HCT116 (cell line): Measurements from ENCODE around the gene SMYD3. TPM values are rescaled to one million over a fixed set of nuclear protein-coding genes. Genes with fewer than 3 reads are reported as not detected.

Experiments used
- ATAC-seq: fragments of 200-7000 bp; cut with Tn5 transposase; 2 replicates; pipeline ENCODE4 v1.9.1; 2020; ENCODE audit warnings: mild to moderate bottlenecking, moderate library complexity
- BruUV-seq: library from RNA; stranded (reverse); fragments of 400-500 nt; replicated peaks from 2 replicates; lab custom pipeline; 2021; lab: Mats Ljungman, UMichigan
- CTCF ChIA-PET: fragments of 300-600 bp; sonication (Branson Sonifier 250); formaldehyde crosslinking; loops from one replicate; lab custom pipeline; 2021; ENCODE audit warnings: antibody characterized with exemption; lab: Charles Lee
- POLR2A ChIA-PET: fragments of 300-600, 350-600 bp; sonication (Branson Sonifier 250); formaldehyde crosslinking; loops from one replicate; lab custom pipeline; 2021; ENCODE audit warnings: antibody characterized with exemption; lab: Charles Lee
- RAD21 ChIA-PET, 2 experiments: fragments of 300-600 bp; sonication (Branson Sonifier 250); formaldehyde crosslinking; loops; one replicate each; lab custom pipeline; 2023; ENCODE audit warnings: low total read pairs in 2 of 2; ENCODE audit not compliant: uncharacterized antibody in 2 of 2, unreplicated experiment in 2 of 2, low non-redundant PET in 1 of 2; lab: Charles Lee
- DNase-seq: peaks from one replicate; pipeline ENCODE4 v3.0.0-alpha.2; 2010; ENCODE audit warnings: low read depth, low spot score
- H2AFZ ChIP-seq: fragments of 200-600 bp; shearing (Covaris generic), sonication (generic); 2 replicates; pipeline ENCODE4 v1.6.1; 2017; ENCODE audit warnings: low read depth, mixed run types, mixed read lengths, antibody characterized with exemption, low read length; ENCODE audit not compliant: poor library complexity, severe bottlenecking
- H3K27ac ChIP-seq: 2 replicates; pipeline ENCODE4 v1.5.1; 2012; ENCODE audit warnings: low read depth, low read length
- H3K27me3 ChIP-seq: fragments of 200-600 bp; sonication (generic); 2 replicates; pipeline ENCODE4 v1.6.1; 2016; ENCODE audit warnings: mixed run types, low read length, mixed read lengths; ENCODE audit not compliant: insufficient read depth
- H3K36me3 ChIP-seq, 2 experiments: fragments of 200-500 bp in 1 of 2; fragments of 200-600 bp in 1 of 2; sonication (Bioruptor generic) in 1 of 2; sonication (generic) in 1 of 2; 2 replicates each; pipeline versions ENCODE4 v1.5.1 to v1.6.1; 2014 to 2016; ENCODE audit warnings: low read length in 2 of 2, inconsistent platforms in 1 of 2, mixed read lengths in 1 of 2, mixed run types in 1 of 2; ENCODE audit not compliant: insufficient read depth in 2 of 2, control insufficient read depth in 1 of 2
- H3K4me1 ChIP-seq, 2 experiments: fragments of 200-600 bp in 1 of 2; sonication (generic) in 1 of 2; 2 replicates each; pipeline versions ENCODE4 v1.5.1 to v1.6.1; 2012 to 2017; ENCODE audit warnings: low read length in 2 of 2, inconsistent platforms in 1 of 2, mild to moderate bottlenecking in 1 of 2, mixed read lengths in 1 of 2, mixed run types in 1 of 2, moderate library complexity in 1 of 2; ENCODE audit not compliant: insufficient read depth in 2 of 2, control insufficient read depth in 1 of 2
- H3K4me2 ChIP-seq: fragments of 200-600 bp; sonication (generic); 2 replicates; pipeline ENCODE4 v1.6.1; 2017; ENCODE audit warnings: mixed run types, low read length, mixed read lengths
- H3K4me3 ChIP-seq, 2 experiments: fragments of 200-600 bp in 1 of 2; sonication (generic) in 1 of 2; replicated peaks in 1 of 2; 2 replicates each; pipeline ENCODE4 v1.5.1; 2011 to 2016; ENCODE audit warnings: low read length in 2 of 2, control low read depth in 1 of 2, low read depth in 1 of 2, mild to moderate bottlenecking in 1 of 2, mixed read lengths in 1 of 2, mixed run types in 1 of 2
- H3K79me2 ChIP-seq: fragments of 200-600 bp; sonication (generic); 2 replicates; pipeline ENCODE4 v1.6.1; 2017; ENCODE audit warnings: mild to moderate bottlenecking, mixed run types, low read length, moderate library complexity, mixed read lengths; ENCODE audit not compliant: insufficient read depth
- H3K9ac ChIP-seq: fragments of 200-600 bp; sonication (generic); 2 replicates; pipeline ENCODE4 v1.6.1; 2016; ENCODE audit warnings: low read length, mixed read lengths
- H3K9me2 ChIP-seq: fragments of 200-600 bp; sonication (generic), shearing (Covaris generic); 2 replicates; pipeline ENCODE4 v1.6.1; 2017; ENCODE audit warnings: mixed run types, mild to moderate bottlenecking, moderate library complexity; ENCODE audit not compliant: insufficient read depth
- H3K9me3 ChIP-seq, 2 experiments: fragments of 200-500 bp in 1 of 2; fragments of 200-600 bp in 1 of 2; sonication (Bioruptor generic) in 1 of 2; sonication (generic) in 1 of 2; 2 replicates each; pipeline ENCODE4 v1.6.1; 2014 to 2017; ENCODE audit warnings: low read length in 2 of 2, mixed read lengths in 2 of 2, inconsistent platforms in 1 of 2, low read depth in 1 of 2, mild to moderate bottlenecking in 1 of 2, mixed run types in 1 of 2, moderate library complexity in 1 of 2; ENCODE audit not compliant: control insufficient read depth in 1 of 2, insufficient read depth in 1 of 2
- H4K20me1 ChIP-seq: fragments of 200-600 bp; sonication (generic), shearing (Covaris generic); 2 replicates; pipeline ENCODE4 v1.6.1; 2017; ENCODE audit warnings: mixed run types, mild to moderate bottlenecking, moderate library complexity; ENCODE audit not compliant: insufficient read depth
- ATF3 ChIP-seq: IDR thresholded peaks from 2 replicates; pipeline ENCODE4 v1.6.1; 2012
- FOSL1 ChIP-seq: IDR thresholded peaks from 2 replicates; pipeline ENCODE4 v1.6.1; 2012; ENCODE audit warnings: low read depth
- JUND ChIP-seq: IDR thresholded peaks from 2 replicates; pipeline ENCODE4 v1.6.1; 2012
- POLR2A ChIP-seq: IDR thresholded peaks from 2 replicates; pipeline ENCODE4 v1.7.0; 2011; ENCODE audit warnings: borderline replicate concordance; ENCODE audit not compliant: insufficient read depth, insufficient read length; ENCODE audit errors: extremely low read depth
- POLR2AphosphoS5 ChIP-seq: IDR thresholded peaks from 2 replicates; pipeline ENCODE4 v1.6.1; 2011; ENCODE audit warnings: mild to moderate bottlenecking, low read depth, low read length, moderate library complexity
- RAD21 ChIP-seq: IDR thresholded peaks from 2 replicates; pipeline ENCODE4 v1.6.1; 2012; ENCODE audit warnings: low read depth, mild to moderate bottlenecking
- REST ChIP-seq: IDR thresholded peaks from 2 replicates; pipeline ENCODE4 v1.6.1; 2012; ENCODE audit warnings: low read depth
- SP1 ChIP-seq: IDR thresholded peaks from 2 replicates; pipeline ENCODE4 v1.6.1; 2012; ENCODE audit warnings: low read depth
- SRF ChIP-seq: IDR thresholded peaks from 2 replicates; pipeline ENCODE4 v1.6.1; 2012; ENCODE audit warnings: low read depth
- YY1 ChIP-seq: IDR thresholded peaks from 2 replicates; pipeline ENCODE4 v1.6.1; 2011; ENCODE audit warnings: low read length, low read depth, moderate library complexity, mild to moderate bottlenecking; ENCODE audit not compliant: insufficient replicate concordance; ENCODE audit errors: extremely low read depth
- ZBTB33 ChIP-seq: IDR thresholded peaks from 2 replicates; pipeline ENCODE4 v1.6.1; 2011; ENCODE audit warnings: mild to moderate bottlenecking, low read length, moderate library complexity; ENCODE audit not compliant: insufficient replicate concordance; ENCODE audit errors: extremely low read depth
- ZFX ChIP-seq: fragments of 450-650 bp; IDR thresholded peaks from 2 replicates; pipeline ENCODE4 v1.6.1; 2017
- ZNF274 ChIP-seq: fragments of 200-500 bp; sonication (Bioruptor generic); IDR thresholded peaks from 2 replicates; pipeline ENCODE4 v1.6.1; 2014; ENCODE audit warnings: mild to moderate bottlenecking, low read depth, low read length, inconsistent platforms
- intact Hi-C: fragments of 100-400 bp; cut with micrococcal nuclease; formaldehyde crosslinking; loops from 2 replicates; pipeline ENCODE4 v1.10.0; 2022
- total RNA-seq: library from RNA; stranded (reverse); gene quantifications from one replicate; pipeline ENCODE4 v1.2.1, GENCODE V29; 2021; ENCODE audit not compliant: unreplicated experiment

Gene SMYD3
- total RNA-seq, 1 experiment from 2014 or later, result 33.6 TPM

DNA sequence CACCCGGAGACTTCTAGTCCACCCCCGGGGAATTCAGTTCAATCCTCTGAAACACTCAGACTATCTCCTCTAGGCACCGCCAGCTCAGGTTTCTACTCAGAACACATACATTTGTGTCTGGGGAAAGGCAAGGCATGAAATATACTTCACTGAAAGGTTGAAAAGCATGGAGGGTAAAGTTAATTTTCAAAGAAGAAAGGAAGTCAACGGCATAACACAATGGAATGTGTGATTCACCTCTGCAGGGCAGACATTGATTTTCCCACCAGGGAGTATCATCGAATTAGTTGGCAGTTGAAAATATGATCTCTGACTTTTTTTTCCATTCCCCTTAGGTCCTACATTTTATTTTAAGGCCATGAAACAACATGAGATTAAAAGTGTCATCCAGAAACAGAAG lies 669.4 kb downstream of the SMYD3 start:
- Histone ChIP-seq H3K79me2 (no peaks in the 10 kb centered on the region), H3K9me2 (no peaks in the 10 kb centered on the region), H3K4me2 (peak overlapping the region; percentile 61), H3K9me3 (no peaks in the 10 kb centered on the region), H3K9ac (no peak overlapping the region), H3K36me3 (no peaks in the 10 kb centered on the region), H3K27me3 (no peaks in the 10 kb centered on the region), H4K20me1 (no peaks in the 10 kb centered on the region), H3K27ac (peak overlapping the region; percentile 2; the same call in 1 of the 2 replicates), H2AFZ (no peak overlapping the region), H3K4me1 (peaks cover 11 to 14% of the 10 kb centered on the region in 2 experiments), H3K4me3 (peak overlapping the region in 1 of 2 experiments; percentile 17; a peak in 1 of 4 replicates)
- RAD21 ChIA-PET, result no interaction called here
- POLR2A ChIA-PET, result no interaction called here
- DNase-seq (no peak), ATAC-seq (peak; percentile 55)
- intact Hi-C loops, result no loop called here
- no TSS peak for BruUV-seq
- CTCF ChIA-PET, result no interaction called here
- TF ChIP-seq POLR2AphosphoS5 (no peak), JUND (peak; percentile 67), ZFX (no peak), POLR2A (no peak), REST (no peak), RAD21 (no peak), YY1 (no peak), SRF (no peak), FOSL1 (peak; percentile 73), ZBTB33 (no peak), SP1 (peak; percentile 60), ZNF274 (no peak), ATF3 (no peak)
